HepG2 (cell line): ENCODE results near the gene ITPK1. TPM values are rescaled to one million over a fixed set of nuclear protein-coding genes. Genes with fewer than 3 reads are reported as not detected.

ENCODE experiments used
- BRF2 ChIP-seq: sonication (generic); formaldehyde crosslinking; IDR thresholded peaks from 2 replicates; pipeline ENCODE4 v1.8.1; 2022; ENCODE audit warnings: mild to moderate bottlenecking, missing genetic modification reagents
- DZIP1 ChIP-seq: sonication (generic); formaldehyde crosslinking; IDR thresholded peaks from 2 replicates; pipeline ENCODE4 v1.5.0; 2020; ENCODE audit warnings: mild to moderate bottlenecking, missing genetic modification reagents
- HOXD1 ChIP-seq: sonication (generic); formaldehyde crosslinking; IDR thresholded peaks from 2 replicates; pipeline ENCODE4 v1.5.0; 2020; ENCODE audit warnings: missing genetic modification reagents
- KLF12 ChIP-seq: sonication (generic); formaldehyde crosslinking; IDR thresholded peaks from 2 replicates; pipeline ENCODE4 v1.4.0; 2020; ENCODE audit warnings: missing genetic modification reagents, borderline replicate concordance
- KLF16 ChIP-seq, 2 experiments: sonication (generic) in 1 of 2; formaldehyde crosslinking in 1 of 2; IDR thresholded peaks; 2 replicates each; pipeline versions ENCODE4 v1.6.1 to v1.8.0; 2016 to 2023; ENCODE audit warnings: missing genetic modification reagents in 2 of 2, missing compliant biosample characterization in 1 of 2
- KLF9 ChIP-seq: IDR thresholded peaks from 2 replicates; pipeline ENCODE4 v1.6.1; 2016; ENCODE audit warnings: low read depth
- KMT2A ChIP-seq: sonication (generic); formaldehyde crosslinking; IDR thresholded peaks from 2 replicates; pipeline ENCODE4 v1.4.0; 2020; ENCODE audit warnings: missing genetic modification reagents
- MAF1 ChIP-seq: sonication (generic); formaldehyde crosslinking; IDR thresholded peaks from 2 replicates; pipeline ENCODE4 v1.5.0; 2020; ENCODE audit warnings: missing genetic modification reagents, borderline replicate concordance
- MAX ChIP-seq: IDR thresholded peaks from 2 replicates; pipeline ENCODE4 v1.6.1; 2012; ENCODE audit warnings: inconsistent platforms
- MYC ChIP-seq: sonication (generic); formaldehyde crosslinking; IDR thresholded peaks from 2 replicates; pipeline ENCODE4 v1.9.0; 2021; ENCODE audit warnings: missing genetic modification reagents, borderline replicate concordance
- POLR2AphosphoS5 ChIP-seq: IDR thresholded peaks from 2 replicates; pipeline ENCODE4 v1.6.1; 2012; ENCODE audit warnings: low read depth, low read length
- SALL2 ChIP-seq: sonication (generic); formaldehyde crosslinking; IDR thresholded peaks from 2 replicates; pipeline ENCODE4 v1.8.1; 2023; ENCODE audit warnings: mild to moderate bottlenecking, missing genetic modification reagents, inconsistent platforms
- TCF7L2 ChIP-seq: IDR thresholded peaks from 2 replicates; pipeline ENCODE4 v1.6.1; 2011; ENCODE audit warnings: mild to moderate bottlenecking, low read depth, low read length, moderate library complexity
- THYN1 ChIP-seq: sonication (generic); formaldehyde crosslinking; IDR thresholded peaks from 2 replicates; pipeline ENCODE4 v1.8.1; 2023; ENCODE audit warnings: low read depth, mild to moderate bottlenecking, moderate library complexity, missing genetic modification reagents, borderline replicate concordance
- YEATS2 ChIP-seq: sonication (generic); formaldehyde crosslinking; IDR thresholded peaks from 2 replicates; pipeline ENCODE4 v1.4.0; 2020; ENCODE audit warnings: missing genetic modification reagents, borderline replicate concordance
- ZBTB3 ChIP-seq: sonication (generic); formaldehyde crosslinking; IDR thresholded peaks from 2 replicates; pipeline ENCODE4 v1.4.0; 2020; ENCODE audit warnings: low read depth, mild to moderate bottlenecking, moderate library complexity, missing genetic modification reagents, borderline replicate concordance
- ZFP1 ChIP-seq: IDR thresholded peaks from 2 replicates; pipeline ENCODE4 v1.6.1; 2016
- ZFP41 ChIP-seq: sonication (generic); formaldehyde crosslinking; IDR thresholded peaks from 2 replicates; pipeline ENCODE4 v1.4.0; 2020; ENCODE audit warnings: mild to moderate bottlenecking, missing genetic modification reagents, borderline replicate concordance
- ZNF138 ChIP-seq: sonication (generic); formaldehyde crosslinking; IDR thresholded peaks from 2 replicates; pipeline ENCODE4 v1.5.0; 2020; ENCODE audit warnings: mild to moderate bottlenecking, low read depth, missing genetic modification reagents
- ZNF180 ChIP-seq: sonication (generic); formaldehyde crosslinking; IDR thresholded peaks from 2 replicates; pipeline ENCODE4 v1.4.0; 2020; ENCODE audit warnings: low read depth, missing genetic modification reagents, borderline replicate concordance
- ZNF251 ChIP-seq: sonication (generic); formaldehyde crosslinking; IDR thresholded peaks from 2 replicates; pipeline ENCODE4 v1.9.0; 2021; ENCODE audit warnings: mild to moderate bottlenecking, missing genetic modification reagents
- ZNF326 ChIP-seq: sonication (generic); formaldehyde crosslinking; IDR thresholded peaks from 2 replicates; pipeline ENCODE4 v1.4.0; 2020; ENCODE audit warnings: missing genetic modification reagents, borderline replicate concordance
- ZNF503 ChIP-seq: sonication (generic); formaldehyde crosslinking; IDR thresholded peaks from 2 replicates; pipeline ENCODE4 v1.4.0; 2020; ENCODE audit warnings: missing genetic modification reagents
- ZNF510 ChIP-seq: sonication (generic); formaldehyde crosslinking; IDR thresholded peaks from 2 replicates; pipeline ENCODE4 v1.4.0; 2020; ENCODE audit warnings: low read depth, mild to moderate bottlenecking, missing genetic modification reagents
- ZNF83 ChIP-seq: sonication (generic); formaldehyde crosslinking; IDR thresholded peaks from 2 replicates; pipeline ENCODE4 v1.4.0; 2020; ENCODE audit warnings: missing genetic modification reagents, mild to moderate bottlenecking, borderline replicate concordance
- ZSCAN22 ChIP-seq: sonication (generic); formaldehyde crosslinking; IDR thresholded peaks from 2 replicates; pipeline ENCODE4 v1.4.0; 2020; ENCODE audit warnings: mild to moderate bottlenecking, missing genetic modification reagents
- polyA plus RNA-seq, 8 experiments: library from polyadenylated mRNA; depleted of rRNA in 3 of 8; stranded (reverse) in 7 of 8; unstranded in 1 of 8; fragments of >200 nt; fragmentation: Illumina TruSeq in 4 of 8; extraction: Trizol in 4 of 8; gene quantifications; 2 replicates each; pipeline versions ENCODE4 v1.2.1 to v1.2.3, GENCODE V29; 2011 to 2016; ENCODE audit warnings: low read depth in 4 of 8, missing spikeins in 1 of 8, mixed read lengths in 1 of 8; ENCODE audit not compliant: insufficient read depth in 1 of 8
- total RNA-seq, 5 experiments: library from RNA; depleted of rRNA; stranded (reverse); fragments of >200 nt; fragmentation: Illumina TruSeq; extraction: Trizol; gene quantifications; 2 replicates each; pipeline ENCODE4 v1.2.3, GENCODE V29; 2016; ENCODE audit warnings: low read depth in 1 of 5

The ITPK1 gene
- total and polyA plus RNA-seq, 2 of the 13 experiments (the other 11 are each of a cell fraction or from before 2014, with no cell fraction given) = 20.5 to 47.5 TPM

- TF ChIP-seq SALL2 (CRISPR knock-in tag) (no peak), KMT2A (CRISPR knock-in tag) (no peak), DZIP1 (CRISPR knock-in tag) (no peak), ZNF138 (CRISPR knock-in tag) (no peak), ZNF326 (no peak), ZNF180 (CRISPR knock-in tag) (no peak), ZBTB3 (CRISPR knock-in tag) (no peak), HOXD1 (CRISPR knock-in tag) (no peak), ZNF251 (CRISPR knock-in tag) (no peak), ZFP1 (CRISPR knock-in tag) (no peak), YEATS2 (0 out of 2 replicates have a peak, but pooled peaks have one; percentile 1), POLR2AphosphoS5 (no peak), ZNF83 (CRISPR knock-in tag) (no peak), BRF2 (CRISPR knock-in tag) (no peak), ZSCAN22 (CRISPR knock-in tag) (no peak), MAF1 (no peak), THYN1 (no peak), TCF7L2 (no peak), ZFP41 (no peak), KLF9 (CRISPR knock-in tag) (no peak), KLF16 (CRISPR knock-in tag; IDR thresholded peaks at IDR 0.05) (no peak), MAX (0 out of 2 replicates have a peak, but pooled peaks have one; percentile 41), ZNF503 (CRISPR knock-in tag) (no peak), ZNF510 (no peak), MYC (CRISPR knock-in tag) (no peak), KLF12 (no peak)
Measured at GRCh38 chr14:93112891-93113677, 2.6 kb downstream of the ITPK1 start (continued).
